ENCODE measurements around the gene RSRP1.

The RSRP1 gene

DNA sequence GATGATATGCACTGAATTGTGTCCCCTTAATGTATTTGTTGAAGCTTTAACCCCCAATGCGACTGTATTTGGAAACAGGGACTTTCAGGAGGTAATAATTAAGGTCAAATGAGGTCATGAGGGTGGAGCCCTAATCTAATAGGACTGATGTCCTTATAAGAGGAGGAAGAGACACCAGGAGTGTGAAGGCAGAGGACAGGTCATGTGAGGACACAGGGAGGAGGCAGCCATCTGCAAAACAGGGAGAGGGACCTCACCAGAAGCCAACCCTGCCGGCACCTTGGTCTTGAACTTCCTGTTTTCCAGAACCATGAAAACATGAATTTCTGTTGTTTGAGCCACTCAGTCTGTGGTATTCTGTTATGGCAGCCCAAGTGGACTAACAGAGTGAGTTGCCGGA lies 30.2 kb downstream of the RSRP1 start:
- DNase-seq: no peak

DNA sequence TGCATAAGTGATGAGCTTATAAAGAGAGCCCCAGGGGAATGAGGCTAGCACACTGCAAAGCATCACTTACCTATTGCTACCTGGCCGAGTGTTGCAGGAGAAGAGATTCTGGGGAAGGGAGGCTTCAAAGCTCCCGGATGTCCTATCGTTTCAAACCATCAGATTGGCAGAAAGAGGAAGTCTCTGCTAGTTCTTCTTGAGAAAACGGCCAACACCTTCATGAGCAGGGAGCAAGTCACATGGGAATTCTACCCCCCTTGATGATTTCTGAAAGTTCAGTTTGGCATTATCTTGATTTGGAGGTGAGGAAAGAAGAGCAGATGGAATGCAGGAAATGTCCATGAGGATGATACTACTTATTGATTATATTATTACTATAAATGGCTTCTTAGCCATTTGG lies 31.1 kb downstream of the RSRP1 start:
- DNase-seq: no peak

DNA sequence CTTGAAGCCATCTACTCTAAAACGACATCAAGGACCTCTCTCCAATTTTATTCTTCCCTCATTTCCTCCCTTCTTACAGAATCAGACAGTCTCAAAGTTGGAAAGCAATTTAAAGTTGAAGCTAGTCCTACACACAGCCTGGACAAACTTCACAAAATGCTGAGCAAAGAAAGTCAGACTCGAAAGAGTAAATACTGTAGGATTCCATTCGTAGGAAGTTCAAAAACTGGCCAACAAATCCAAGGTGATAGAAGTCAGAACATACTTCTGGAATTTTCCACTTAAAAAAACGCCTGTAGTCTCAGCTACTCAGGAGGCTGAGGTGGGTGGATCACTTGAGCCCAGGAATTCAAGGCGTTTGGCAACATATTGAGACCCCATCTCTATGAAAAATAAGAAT lies 34.5 kb downstream of the RSRP1 start:
- DNase-seq: no peak

DNA sequence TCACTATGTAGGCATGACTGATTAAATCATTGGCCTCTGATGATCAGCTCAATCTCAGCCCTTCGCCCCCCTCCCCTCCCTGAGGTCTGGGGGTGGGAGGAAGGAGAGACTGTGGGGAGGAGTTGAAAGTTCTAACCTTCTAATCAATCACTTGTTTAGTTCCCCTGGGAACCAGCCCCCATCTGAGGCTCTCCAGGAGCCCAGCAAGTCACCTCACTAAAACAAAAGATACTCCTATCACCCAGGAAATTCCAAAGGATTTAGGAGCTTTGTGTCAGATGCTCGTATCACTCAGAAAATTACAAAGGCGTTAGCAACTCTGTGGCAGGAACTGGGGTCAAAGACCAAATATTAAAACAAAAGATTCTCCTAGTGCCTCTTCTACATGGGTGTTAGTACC lies 36.5 kb downstream of the RSRP1 start:
- no peak for DNase-seq

DNA sequence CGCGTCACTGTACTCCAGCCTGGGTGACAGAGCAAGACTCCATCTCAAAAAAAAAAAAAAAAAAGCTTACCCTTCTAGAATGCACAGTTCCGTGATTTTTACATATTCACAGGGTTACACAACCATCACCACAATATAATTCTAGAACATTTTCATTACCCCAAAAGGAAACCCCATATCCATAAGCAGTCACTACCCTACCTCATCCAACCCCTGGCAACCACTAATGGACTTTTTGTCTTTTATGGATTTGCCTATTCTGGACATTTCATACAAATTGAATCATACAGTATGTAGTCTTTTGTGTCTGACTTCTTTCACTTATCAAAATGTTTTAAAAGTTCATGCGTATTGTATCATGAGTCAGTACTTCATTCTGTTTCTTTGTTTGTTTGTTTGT lies 37.7 kb downstream of the RSRP1 start:
- DNase-seq: no peak

DNA sequence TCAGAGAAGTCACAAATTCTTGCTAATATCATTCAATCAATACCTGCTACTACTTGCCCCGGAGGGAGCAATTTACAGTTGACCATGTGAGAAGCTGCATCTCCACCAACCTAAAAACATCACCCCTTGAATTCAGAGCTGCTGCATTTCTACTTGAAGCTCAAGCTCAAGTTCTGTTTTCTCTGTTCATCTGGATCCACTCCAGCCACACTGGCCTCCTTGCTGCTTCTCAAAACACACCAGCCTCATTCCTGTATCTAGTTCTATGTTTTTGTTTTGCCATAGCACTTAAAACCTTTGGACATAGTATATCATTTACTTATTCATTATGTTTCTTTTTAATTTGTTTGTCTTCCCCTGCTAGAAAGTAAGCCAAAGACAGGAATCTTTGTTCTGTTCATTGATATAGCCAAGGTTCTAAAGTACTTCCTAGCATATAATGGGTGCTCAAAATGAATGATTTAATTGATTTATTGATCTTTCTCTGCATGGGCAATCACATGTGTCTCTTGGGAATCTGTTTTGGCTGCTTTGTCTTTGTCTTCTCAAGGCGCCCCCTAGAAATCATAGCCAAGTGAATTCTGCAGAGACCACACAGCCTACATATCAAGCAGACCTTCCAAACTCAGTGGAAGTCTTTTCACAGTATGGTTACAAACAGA lies 38.6 kb downstream of the RSRP1 start:
- no peak for DNase-seq

DNA sequence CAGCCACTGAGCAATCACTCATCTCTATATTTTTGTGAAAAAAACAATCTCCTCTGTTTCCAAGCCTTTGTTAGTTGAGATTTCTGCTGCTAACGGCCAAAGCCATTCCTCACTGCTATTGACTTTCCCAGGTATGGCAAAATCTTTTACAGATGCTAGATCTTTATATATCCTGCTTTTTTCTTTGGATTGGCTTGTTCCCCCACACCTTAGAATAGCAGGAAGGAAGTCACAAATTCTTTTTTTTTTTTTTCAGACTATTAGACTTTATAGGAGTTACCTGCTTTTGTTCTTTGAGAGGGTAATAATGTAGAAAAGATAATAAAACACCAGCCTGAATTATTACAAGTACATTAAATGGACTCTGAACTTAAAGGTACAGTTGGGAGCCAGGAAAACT lies 39.2 kb downstream of the RSRP1 start:
- DNase-seq: no peak

DNA sequence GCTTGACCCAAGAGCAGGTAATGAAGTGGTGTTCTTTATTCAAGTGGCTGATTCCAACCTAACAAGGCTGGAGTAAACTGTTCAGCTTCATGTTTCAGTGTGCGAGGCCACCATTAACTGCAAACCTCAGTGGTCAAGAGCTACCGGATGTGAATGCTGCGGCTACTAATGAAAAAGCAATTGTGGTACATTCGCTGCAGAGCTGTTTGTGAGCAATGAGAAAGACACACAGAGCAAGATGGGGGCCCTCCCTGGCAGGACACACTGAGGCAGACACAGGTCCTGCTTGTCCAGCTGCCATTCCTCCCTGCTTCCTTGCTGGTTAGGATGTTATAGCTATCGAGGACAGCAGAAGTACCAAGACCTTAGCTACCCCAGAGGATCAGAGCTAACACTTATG lies 41.1 kb downstream of the RSRP1 start:
- no peak for DNase-seq

DNA sequence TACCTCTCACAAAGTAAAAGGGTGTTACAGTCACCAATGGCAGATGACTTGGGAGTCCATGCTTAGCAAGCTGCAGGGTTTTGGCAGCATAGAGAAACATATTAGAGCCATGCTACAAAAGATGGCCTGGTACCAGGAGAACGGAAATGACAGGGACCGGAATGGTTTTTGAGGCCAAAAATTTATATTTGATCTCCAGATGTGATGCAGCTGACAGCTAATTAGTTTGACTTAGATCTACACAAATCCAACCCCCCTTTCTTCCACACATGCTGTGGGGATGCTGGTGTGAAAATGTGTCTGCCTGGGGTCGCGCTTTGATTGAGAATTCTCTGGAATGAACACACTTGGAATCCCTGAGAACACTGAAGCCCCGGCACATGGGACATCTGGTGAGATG lies 41.5 kb downstream of the RSRP1 start:
- DNase-seq: no peak

DNA sequence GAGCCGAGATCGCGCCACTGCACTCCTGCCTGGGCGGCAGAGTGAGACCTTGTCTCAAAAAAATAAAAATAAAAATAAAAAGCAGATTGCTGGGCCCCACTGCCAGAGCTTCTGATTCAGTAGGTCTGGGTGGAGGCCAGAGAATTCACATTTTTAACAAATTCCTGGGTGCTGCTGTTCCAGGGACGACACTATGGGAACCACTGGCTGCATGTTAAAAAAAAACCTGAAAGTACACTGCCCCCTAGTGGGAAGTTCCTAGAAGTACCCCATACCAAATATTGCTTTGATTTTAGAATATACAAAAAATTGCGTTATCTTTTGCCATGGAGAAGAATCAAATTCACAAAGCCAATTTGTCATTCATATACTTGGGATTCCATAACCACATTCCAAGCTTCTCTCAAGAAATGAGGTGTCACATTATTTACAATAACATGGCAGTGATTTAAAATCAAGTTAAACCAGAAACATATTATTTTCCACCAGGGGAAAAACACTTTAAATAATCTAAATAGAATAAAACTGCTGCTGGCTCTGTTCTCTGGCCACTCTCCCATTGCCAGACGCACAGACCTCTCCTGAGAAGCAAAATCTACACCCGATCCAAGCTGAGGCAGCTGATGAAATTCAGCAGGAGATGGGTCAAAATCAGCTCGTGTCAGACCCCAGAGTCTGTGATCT lies 42.3 kb downstream of the RSRP1 start:
- no peak for DNase-seq

DNA sequence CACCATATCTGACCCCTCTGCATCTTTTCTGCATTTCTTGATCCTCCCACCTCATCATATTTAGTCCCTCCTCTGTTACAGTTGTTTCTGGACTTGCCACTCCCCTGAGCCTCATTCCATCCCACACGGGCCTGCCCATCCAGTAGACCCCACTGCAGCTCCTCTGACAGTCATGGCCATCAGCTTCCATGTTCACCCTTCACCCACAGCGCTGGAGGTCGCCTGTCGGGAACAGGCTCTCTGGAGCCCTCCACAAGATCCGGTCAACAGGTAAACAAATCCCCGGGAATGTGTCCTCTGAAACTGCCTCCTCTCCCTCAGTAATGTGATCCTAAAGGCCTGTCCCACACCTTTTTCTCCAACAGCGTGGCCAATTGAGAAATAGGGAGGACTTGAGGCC lies 46.2 kb downstream of the RSRP1 start:
- no peak for DNase-seq

DNA sequence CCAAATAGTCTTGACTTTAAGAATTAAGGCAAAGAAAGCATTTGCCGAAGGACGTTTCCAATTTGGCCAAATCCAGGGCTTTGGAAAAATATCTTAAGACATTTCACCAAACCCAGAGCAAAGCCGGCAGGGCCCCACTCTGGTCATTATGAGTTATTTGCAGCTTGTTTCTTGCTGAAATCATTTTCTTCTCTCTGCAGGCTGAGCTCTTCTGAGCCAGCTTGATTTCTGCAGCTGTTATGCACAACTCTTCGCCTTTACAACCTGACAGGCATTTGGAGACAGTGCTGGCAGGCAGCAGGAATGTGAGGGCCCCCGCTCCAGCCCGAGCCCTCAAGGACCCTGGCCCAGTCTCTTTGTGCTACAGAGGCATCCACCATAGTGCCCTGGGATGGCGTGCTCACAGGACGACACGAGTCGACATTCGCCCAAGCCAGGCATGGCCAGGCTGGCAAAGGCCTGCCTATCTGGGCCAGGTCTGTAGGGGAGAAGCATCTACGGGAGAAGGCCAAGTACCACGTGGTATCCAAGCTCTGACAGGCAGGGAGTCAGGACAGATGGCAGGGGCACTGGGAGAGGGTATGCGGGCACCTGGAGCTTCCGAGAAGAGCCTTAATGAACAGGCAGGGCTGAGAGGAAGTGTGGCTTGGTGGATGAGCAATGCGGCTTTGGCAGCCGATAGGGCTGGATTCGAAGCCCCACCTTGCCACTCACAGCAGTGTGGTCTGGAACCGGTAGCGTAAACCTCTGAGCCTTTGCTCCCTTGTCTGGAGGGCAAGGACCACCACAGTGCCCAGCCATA lies 47.2 kb downstream of the RSRP1 start:
- no peak for DNase-seq

DNA sequence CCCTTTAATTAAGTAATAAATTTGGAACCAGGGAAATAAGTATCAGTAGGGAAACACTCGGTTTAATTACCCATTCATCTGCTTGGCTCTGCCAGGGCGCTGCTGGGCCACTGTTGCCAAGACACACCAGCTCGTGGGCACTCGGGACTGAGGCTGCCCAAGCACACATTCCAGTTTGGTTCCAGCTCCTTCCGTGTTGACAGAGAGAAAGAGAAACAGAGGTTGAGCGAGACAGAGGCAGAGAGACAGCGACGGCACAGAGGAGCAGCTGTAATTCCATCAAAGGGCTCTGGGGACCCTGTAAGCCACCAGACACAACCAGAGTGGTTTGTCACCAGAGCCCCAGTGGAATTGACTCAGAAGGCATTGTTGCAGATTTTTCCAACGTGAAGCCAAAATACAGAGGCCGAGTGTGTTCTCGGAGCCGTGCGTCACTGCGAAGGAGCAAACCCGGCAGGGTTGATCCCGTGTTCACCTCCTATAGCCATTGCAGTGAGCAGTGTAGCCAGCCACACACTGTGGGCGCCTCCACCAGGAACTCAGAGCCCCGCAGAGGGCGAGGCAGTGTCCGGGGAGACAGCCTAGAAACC lies 48.5 kb downstream of the RSRP1 start:
- DNase-seq: no peak

DNA sequence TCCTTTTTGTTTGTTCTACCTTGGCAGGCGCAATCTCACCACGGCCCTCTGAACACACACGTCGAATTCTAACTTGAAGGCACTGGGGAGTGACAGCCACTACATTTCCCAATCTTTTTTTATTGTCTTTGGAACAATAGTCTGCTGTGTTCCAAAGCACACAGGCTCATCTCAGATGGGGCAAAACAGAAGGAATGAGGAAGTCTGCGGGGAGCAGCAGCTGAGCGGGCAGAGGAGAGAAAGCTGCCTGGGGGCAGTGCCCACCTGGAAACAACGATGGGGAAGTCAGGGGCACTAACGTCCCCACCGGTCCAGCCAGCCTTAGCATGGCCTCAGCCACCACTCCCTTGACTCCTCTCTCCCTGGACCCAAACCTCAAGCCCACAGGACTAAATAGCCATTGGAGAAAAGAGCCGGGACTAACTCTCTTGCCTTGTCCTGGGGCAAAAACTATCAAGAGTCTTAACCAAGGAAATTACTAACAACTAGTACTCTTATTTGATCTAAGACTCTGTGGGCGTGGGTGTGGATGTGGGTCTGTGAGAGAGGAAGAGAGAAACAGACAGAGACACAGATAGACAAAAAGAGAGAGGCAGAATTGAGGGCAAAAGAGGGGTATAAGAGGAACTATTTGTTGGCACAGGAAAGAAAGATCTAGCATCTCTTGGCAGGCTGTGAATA lies 49.1 kb downstream of the RSRP1 start:
- no peak for DNase-seq

DNA sequence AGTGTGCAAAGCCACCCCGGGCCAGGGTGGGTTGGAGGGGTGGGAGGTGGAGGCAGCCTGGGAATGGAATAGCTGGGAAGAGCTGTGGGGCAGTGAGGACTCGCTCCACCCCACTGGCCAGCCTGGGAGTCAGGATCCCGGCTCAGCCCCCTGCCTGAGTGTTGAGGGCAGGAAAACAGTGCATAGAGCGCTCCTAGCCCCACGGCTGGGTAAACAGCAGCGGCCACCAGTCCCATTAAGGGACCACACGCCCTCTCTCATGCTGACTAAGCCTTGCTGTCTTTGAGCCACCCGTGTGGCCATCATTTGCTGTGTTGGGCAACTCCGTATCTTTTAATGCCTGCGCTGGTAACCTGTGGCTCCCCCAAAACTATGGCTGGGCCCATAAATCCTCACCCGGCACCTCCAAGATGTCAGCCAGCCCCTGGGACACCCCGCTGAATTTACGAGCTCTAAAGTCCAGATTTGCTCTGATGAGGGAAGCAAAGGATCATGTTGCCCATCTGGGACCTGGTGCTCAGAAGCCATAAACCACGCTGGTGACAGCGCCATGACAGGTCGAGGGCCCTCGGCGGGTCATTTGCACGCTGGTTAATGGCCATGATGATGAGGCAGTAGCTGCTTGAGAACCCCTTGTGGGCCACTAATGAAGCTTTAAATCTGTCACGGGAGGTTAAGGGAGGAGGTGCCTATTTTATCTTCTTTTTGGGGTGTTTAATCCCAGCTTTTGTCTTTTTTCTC lies 49.8 kb downstream of the RSRP1 start:
- DNase-seq: no peak

DNA sequence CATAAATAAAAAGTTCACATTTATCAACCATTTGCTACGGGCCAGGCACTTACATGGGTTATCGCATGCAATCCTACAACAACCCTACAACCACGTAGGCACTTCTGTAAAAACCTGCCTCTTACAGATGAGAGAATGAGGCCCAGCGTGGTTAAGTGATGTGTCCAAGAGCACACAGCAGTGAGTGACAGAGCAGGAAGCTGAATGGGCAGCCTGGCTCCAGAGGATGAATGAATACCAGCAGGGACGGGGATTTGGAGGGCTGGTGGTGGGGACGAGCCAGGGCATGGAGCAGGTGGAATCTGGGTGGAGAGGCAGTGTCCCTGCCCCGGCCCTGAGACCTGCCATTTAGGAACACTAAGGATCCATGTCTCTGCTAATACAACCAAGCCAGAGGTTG lies 50.4 kb downstream of the RSRP1 start:
- DNase-seq: no peak

DNA sequence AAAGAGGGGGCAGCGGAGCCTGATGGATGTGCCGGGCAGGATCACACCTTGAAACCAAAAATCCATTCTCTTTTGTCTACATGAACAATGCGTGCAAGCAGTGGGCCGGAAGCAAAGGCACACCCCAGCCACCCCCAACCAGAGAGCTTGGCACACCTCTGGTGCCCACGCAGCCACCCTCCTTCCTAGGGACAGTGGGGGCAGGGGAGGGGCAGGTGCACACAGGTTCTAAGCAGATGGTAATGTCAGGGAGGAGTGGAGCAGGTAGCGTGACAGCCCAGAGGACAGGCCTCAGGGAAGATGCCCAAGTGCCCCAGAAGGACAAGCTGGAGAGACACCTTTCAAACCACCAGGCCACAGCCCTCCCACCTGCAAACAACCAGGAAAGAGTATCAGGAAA lies 51.4 kb downstream of the RSRP1 start:
- no peak for DNase-seq

DNA sequence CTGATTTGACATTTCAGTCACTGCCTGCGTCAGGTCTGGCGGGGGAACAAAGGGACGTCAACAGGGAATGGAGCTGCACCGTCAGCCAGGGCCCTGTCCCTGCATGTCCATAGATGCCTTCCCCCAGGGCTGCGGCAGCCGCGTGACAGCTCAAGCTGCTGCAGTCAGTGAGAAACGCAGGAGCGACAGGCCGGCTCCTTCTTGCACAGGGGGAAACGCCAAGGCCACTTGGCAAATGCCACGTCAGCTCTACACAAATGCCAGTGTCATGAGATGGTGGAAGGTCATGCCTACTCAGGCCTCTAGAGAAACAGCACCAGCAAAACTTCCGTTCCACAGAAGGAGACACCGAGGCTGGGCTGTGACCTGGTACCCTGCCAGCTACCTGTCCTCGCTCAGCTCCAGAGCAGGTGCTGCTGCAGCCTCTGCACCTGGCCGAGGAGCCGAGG lies 52.7 kb downstream of the RSRP1 start:
- DNase-seq: no peak

DNA sequence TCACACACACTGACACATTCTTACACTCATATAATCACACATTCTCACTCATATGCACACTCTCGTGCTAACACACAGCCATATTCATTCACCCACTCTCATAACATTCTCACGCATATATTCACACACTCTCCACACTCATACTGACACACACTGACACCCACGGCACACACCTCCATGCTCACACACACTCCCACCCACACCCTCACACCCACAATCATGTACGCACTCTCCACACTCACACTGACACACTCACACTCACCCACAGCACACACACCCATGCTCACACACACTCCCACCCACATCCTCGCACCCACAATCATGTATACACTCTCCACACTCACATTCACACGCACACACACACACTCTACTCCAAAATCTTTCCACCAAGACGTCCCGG lies 53.2 kb downstream of the RSRP1 start:
- no peak for DNase-seq

DNA sequence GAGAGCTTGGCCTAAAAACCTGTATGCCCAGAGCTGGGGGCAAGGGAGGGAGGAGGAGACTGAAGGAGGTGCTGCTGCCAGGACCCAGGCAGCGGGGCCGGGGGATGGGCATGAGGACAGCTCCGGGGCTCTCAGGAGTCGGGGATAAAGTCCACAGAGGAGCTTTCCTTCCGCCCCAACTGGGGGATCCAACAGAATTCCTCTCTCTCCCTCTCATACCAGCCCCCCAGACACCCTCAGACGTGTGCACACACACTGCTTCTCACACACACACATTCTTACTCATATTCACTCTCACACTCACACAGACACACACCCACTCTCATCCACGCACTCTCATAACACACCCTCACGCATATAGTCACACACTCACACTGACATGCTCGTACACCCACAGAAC lies 54.0 kb downstream of the RSRP1 start:
- no peak for DNase-seq
